C4-2B (cell line): ENCODE measurements around the gene APLF.

Source experiments
- CTCF ChIP-seq: fragments of 450-650 bp; conservative IDR thresholded peaks from 2 replicates; pipeline ENCODE4 v1.5.1; 2017; ENCODE audit warnings: mild to moderate bottlenecking
- ZFX ChIP-seq: fragments of 450-650 bp; IDR thresholded peaks from 2 replicates; pipeline ENCODE4 v1.6.1; 2017

GRCh38 chr2:68425503-68425902 is 41.9 kb upstream of the APLF start:
- TF ChIP-seq CTCF, result no peak
- TF ChIP-seq ZFX, result no peak
